Measurements from ENCODE around the gene CALCOCO2.
"Not testable (repeated sequence)": the region's sequence is repeated elsewhere in the genome, so short reads cannot be mapped to it uniquely, and the experiment has no call there.

Gene CALCOCO2

GRCh38 chr17:48814504-48814903, 16.3 kb upstream of the CALCOCO2 start:
- Histone ChIP-seq H3K4me3 (no peak overlapping the region), H3K27ac (no peak overlapping the region)
- no peak for DNase-seq (ENCODE audit: low spot score)
- TF ChIP-seq CTCF (IDR thresholded peaks at IDR 0.05) = peak; percentile 45

GRCh38 chr17:48815311-48815710, 15.5 kb upstream of the CALCOCO2 start:
- Histone ChIP-seq H3K4me3 (no peak overlapping the region), H3K27ac (no peak overlapping the region)
- no peak for DNase-seq (ENCODE audit: low spot score)
- TF ChIP-seq CTCF (IDR thresholded peaks at IDR 0.05) = no peak

GRCh38 chr17:48816438-48816773, 14.4 kb upstream of the CALCOCO2 start:
- Histone ChIP-seq H3K4me3 (peak overlapping the region; percentile 62), H3K27ac (peak overlapping the region in 1 of 2 donors; percentile 57)
- DNase-seq (ENCODE audit: low spot score) = no peak
- TF ChIP-seq CTCF (IDR thresholded peaks at IDR 0.05) = no peak

GRCh38 chr17:48816774-48817590, 13.9 kb upstream of the CALCOCO2 start, which contains the start of gene TTLL6:
Gene TTLL6, minus strand, starts transcription at chr17:48817229. Its CDS starts 157 bp downstream, at chr17:48817072.
- no peak for TF ChIP-seq CTCF (IDR thresholded peaks at IDR 0.05)
- peak within 1 kb of the TSS in 1 of 2 donors; percentile 57 for H3K27ac ChIP-seq
- H3K4me3 ChIP-seq = peak within 1 kb of the TSS; percentile 62
- peak; percentile 88 for DNase-seq (ENCODE audit: low spot score)

GRCh38 chr17:48818361-48818841, 12.4 kb upstream of the CALCOCO2 start:
- Histone ChIP-seq H3K4me3 (no peak overlapping the region), H3K27ac (no peak overlapping the region)
- DNase-seq (ENCODE audit: low spot score) = no peak
- no peak for TF ChIP-seq CTCF (IDR thresholded peaks at IDR 0.05)

GRCh38 chr17:48819466-48819865, 11.4 kb upstream of the CALCOCO2 start:
- no peak for DNase-seq (ENCODE audit: low spot score)
- H3K27ac ChIP-seq = no peak overlapping the region
- no peak for TF ChIP-seq CTCF (IDR thresholded peaks at IDR 0.05)
- no peak overlapping the region for H3K4me3 ChIP-seq

GRCh38 chr17:48820936-48821335, 9.9 kb upstream of the CALCOCO2 start:
- H3K4me3 ChIP-seq; H3K27ac ChIP-seq; DNase-seq (ENCODE audit: low spot score): not testable (repeated sequence)

Measured in coronary artery (tissue), 2 donors.